ENCODE measurements around the gene KCNC1. TPM values are rescaled to one million over a fixed set of nuclear protein-coding genes. Genes with fewer than 3 reads are reported as not detected.

KCNC1 gene
- total RNA-seq, 1 experiment from 2014 or later = 0.20 TPM

DNA sequence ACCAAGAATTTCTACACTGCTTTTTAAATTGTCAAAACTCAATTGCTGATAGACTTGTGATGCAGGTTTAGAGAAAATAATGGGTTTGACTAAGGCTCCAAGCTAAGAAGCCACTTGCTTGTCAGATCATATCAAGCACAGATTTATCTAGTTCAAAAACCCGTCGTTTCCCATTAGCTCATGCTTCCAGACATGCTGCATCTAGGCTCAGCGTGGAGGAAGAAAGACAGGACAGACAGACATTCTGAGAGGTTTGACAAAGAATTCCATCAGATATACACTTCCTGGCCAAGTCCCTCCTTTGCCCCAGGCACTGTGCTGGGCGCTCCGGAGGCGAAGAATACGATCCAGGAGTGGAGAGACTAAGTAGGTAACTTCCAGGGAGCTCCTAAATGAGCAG, 76.8 kb downstream of the KCNC1 start:
- POLR2A ChIA-PET = no interaction called here
- Mint-ChIP-seq H3K27me3 (ENCODE audit: low read depth) (no peaks in the 10 kb centered on the region; the same call in 1 of the 2 replicates), H3K9me3 (no peaks in the 10 kb centered on the region), H3K4me3 (no peak overlapping the region), H3K36me3 (no peaks in the 10 kb centered on the region), H3K4me1 (no peaks in the 10 kb centered on the region), H3K27ac (no peak overlapping the region)
- ATAC-seq (no peak), DNase-seq (ENCODE audit: low spot score) (no peak)
- CTCF ChIA-PET = interaction anchor here (0.8 to 1.4 kb wide), 2 partner anchors 53 to 162 kb away, joined by 3 to 5 read pairs; no protein-coding TSS in a partner anchor
- TF ChIP-seq CBFB (CRISPR knock-in tag; IDR thresholded peaks at IDR 0.05; ENCODE audit: low read depth) (no peak), SMAD3 (CRISPR knock-in tag; IDR thresholded peaks at IDR 0.05; ENCODE audit: borderline replicate concordance) (no peak), ELF4 (CRISPR knock-in tag; IDR thresholded peaks at IDR 0.05; ENCODE audit: low read depth) (no peak), EMX1 (CRISPR knock-in tag; IDR thresholded peaks at IDR 0.05) (no peak), MLX (CRISPR knock-in tag; IDR thresholded peaks at IDR 0.05) (no peak), HMGA2 (CRISPR knock-in tag; IDR thresholded peaks at IDR 0.05) (no peak), ZNF121 (CRISPR knock-in tag; IDR thresholded peaks at IDR 0.05) (no peak), ATF2 (CRISPR knock-in tag; IDR thresholded peaks at IDR 0.05; ENCODE audit: borderline replicate concordance, low read depth) (no peak), HMGXB4 (CRISPR knock-in tag; IDR thresholded peaks at IDR 0.05) (no peak), TCF7 (CRISPR knock-in tag; IDR thresholded peaks at IDR 0.05; ENCODE audit: low read depth) (no peak), ZNF671 (CRISPR knock-in tag; IDR thresholded peaks at IDR 0.05) (no peak), GABPB1 (CRISPR knock-in tag; IDR thresholded peaks at IDR 0.05) (no peak), JUN (CRISPR knock-in tag; IDR thresholded peaks at IDR 0.05) (no peak), NFE2L1 (CRISPR knock-in tag; IDR thresholded peaks at IDR 0.05) (no peak), GTF2I (CRISPR knock-in tag; conservative IDR thresholded peaks at IDR 0.05) (no peak), MYBL2 (CRISPR knock-in tag; IDR thresholded peaks at IDR 0.05) (no peak), RORB (CRISPR knock-in tag; IDR thresholded peaks at IDR 0.05) (no peak)
- TF ChIP-seq, protein P1, sequence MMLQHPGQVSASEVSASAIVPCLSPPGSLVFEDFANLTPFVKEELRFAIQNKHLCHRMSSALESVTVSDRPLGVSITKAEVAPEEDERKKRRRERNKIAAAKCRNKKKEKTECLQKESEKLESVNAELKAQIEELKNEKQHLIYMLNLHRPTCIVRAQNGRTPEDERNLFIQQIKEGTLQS (CRISPR knock-in tag; conservative IDR thresholded peaks at IDR 0.05) = no peak

DNA sequence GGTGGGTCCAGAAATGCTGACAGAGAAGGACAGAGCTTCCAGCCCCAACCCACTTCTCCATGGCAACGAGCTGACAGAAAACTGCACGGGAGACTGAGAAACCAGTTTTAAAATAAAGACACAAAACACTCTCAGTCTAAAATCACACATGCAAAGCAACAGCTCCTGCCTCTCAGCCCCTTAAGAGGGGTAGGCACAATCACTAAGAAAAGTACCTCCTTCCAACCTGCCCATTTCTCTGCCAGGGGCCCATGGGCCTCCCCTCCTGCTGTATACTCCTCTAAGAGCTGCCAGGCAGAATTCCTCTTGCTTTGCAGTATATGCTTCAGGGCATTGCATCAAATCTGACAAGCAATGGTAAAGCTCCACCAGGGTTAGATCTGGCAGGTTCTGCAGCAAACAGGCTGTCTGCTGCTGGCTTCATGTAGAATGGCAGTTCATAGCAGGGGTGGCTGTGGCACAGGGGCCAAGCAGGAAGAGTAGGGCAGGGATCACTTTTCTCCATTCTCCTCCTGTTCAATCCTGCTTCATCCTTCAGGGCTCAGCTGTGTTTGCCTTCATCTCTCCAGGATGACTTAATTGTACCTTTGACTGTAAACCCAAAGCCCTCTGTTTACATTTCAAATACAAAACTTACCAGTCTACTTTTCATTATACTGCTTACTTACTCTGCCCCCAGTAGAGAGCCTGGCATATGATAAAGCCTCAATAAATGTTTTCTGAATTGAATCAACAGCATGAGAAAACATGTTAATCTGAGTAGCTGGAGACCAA, 77.7 kb downstream of the KCNC1 start:
- Mint-ChIP-seq H3K4me1 (no peaks in the 10 kb centered on the region), H3K9me3 (no peaks in the 10 kb centered on the region), H3K4me3 (no peak overlapping the region), H3K27ac (no peak overlapping the region), H3K27me3 (ENCODE audit: low read depth) (no peaks in the 10 kb centered on the region; the same call in 1 of the 2 replicates), H3K36me3 (no peaks in the 10 kb centered on the region)
- DNase-seq (ENCODE audit: low spot score) (no peak), ATAC-seq (no peak)
- ChIA-PET CTCF (interaction anchor here (0.8 to 1.5 kb wide), 4 partner anchors 81 to 166 kb away, joined by 3 to 6 read pairs (median 5); no protein-coding TSS in a partner anchor), POLR2A (no interaction called here)
- TF ChIP-seq, protein P2, sequence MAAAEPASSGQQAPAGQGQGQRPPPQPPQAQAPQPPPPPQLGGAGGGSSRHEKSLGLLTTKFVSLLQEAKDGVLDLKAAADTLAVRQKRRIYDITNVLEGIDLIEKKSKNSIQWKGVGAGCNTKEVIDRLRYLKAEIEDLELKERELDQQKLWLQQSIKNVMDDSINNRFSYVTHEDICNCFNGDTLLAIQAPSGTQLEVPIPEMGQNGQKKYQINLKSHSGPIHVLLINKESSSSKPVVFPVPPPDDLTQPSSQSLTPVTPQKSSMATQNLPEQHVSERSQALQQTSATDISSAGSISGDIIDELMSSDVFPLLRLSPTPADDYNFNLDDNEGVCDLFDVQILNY (CRISPR knock-in tag; IDR thresholded peaks at IDR 0.05) = no peak
- TF ChIP-seq SOX15 (CRISPR knock-in tag; IDR thresholded peaks at IDR 0.05) = no peak
- TF ChIP-seq, protein P1 (CRISPR knock-in tag; conservative IDR thresholded peaks at IDR 0.05) = no peak
- no peak for TF ChIP-seq ATF2 (CRISPR knock-in tag; IDR thresholded peaks at IDR 0.05; ENCODE audit: borderline replicate concordance, low read depth)
- no peak for TF ChIP-seq ETV6 (CRISPR knock-in tag; IDR thresholded peaks at IDR 0.05)
- TF ChIP-seq CBFB (CRISPR knock-in tag; IDR thresholded peaks at IDR 0.05; ENCODE audit: low read depth) = no peak
- TF ChIP-seq FOXJ3 (CRISPR knock-in tag; IDR thresholded peaks at IDR 0.05; ENCODE audit: borderline replicate concordance) = no peak
- TF ChIP-seq TEAD4 (CRISPR knock-in tag; IDR thresholded peaks at IDR 0.05) = no peak
- TF ChIP-seq, protein P3, sequence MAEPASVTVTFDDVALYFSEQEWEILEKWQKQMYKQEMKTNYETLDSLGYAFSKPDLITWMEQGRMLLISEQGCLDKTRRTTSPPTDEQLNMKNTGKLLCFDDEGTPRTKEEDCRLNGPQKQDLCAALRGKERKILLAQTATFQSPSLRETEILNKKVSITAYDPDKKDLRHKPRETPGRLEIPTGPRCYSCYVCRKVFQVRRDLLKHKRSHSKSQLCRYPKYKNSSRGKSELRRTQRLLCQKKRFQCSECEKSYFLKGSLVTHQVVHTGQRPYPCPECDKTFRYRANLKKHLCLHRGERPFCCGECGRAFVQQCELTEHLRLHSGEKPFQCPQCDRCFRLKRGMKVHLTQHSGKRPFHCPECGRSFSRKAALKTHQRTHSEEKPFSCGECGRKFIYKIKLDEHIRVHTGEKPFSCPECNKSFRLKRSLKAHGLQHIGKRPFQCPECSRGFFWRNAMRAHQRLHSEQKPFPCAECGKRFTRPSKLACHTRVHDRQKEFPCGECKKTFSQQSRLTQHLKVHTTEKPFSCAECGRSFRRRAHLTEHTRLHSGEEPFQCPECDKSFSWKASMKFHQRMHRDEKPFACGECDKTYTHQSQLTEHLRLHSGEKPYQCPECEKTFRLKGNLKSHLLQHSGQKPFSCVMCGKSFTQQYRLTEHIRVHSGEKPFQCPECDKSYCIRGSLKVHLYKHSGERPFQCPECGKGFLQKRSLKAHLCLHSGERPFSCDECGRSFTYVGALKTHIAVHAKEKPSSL (CRISPR knock-in tag; conservative IDR thresholded peaks at IDR 0.05) = no peak
- no peak for TF ChIP-seq ZNF396 (CRISPR knock-in tag; IDR thresholded peaks at IDR 0.05; ENCODE audit: borderline replicate concordance)
